Ishikawa (cell line): Measurements from ENCODE around the gene IL21R.

ENCODE experiments used
- CEBPB ChIP-seq: IDR thresholded peaks from 2 replicates; pipeline ENCODE4 v1.6.1; 2012
- CREB1 ChIP-seq: IDR thresholded peaks from 2 replicates; pipeline ENCODE4 v1.6.1; 2012; ENCODE audit warnings: low read depth
- EGR1 ChIP-seq: IDR thresholded peaks from 2 replicates; pipeline ENCODE4 v1.6.1; 2012
- EP300 ChIP-seq: IDR thresholded peaks from 2 replicates; pipeline ENCODE4 v1.6.1; 2012; ENCODE audit warnings: borderline replicate concordance
- FOXM1 ChIP-seq: IDR thresholded peaks from 2 replicates; pipeline ENCODE4 v1.6.1; 2012; ENCODE audit warnings: low read depth, borderline replicate concordance
- MAX ChIP-seq: IDR thresholded peaks from 2 replicates; pipeline ENCODE4 v1.6.1; 2012
- NFIC ChIP-seq: IDR thresholded peaks from 2 replicates; pipeline ENCODE4 v1.6.1; 2012
- RAD21 ChIP-seq: IDR thresholded peaks from 2 replicates; pipeline ENCODE4 v1.6.1; 2012; ENCODE audit warnings: low read depth
- TAF1 ChIP-seq: IDR thresholded peaks from 2 replicates; pipeline ENCODE4 v1.6.1; 2012; ENCODE audit warnings: low read depth, mild to moderate bottlenecking
- TCF12 ChIP-seq: IDR thresholded peaks from 2 replicates; pipeline ENCODE4 v1.6.1; 2012; ENCODE audit warnings: low read depth
- TEAD4 ChIP-seq: IDR thresholded peaks from 2 replicates; pipeline ENCODE4 v1.6.1; 2012
- YY1 ChIP-seq: IDR thresholded peaks from 2 replicates; pipeline ENCODE4 v1.6.1; 2012; ENCODE audit warnings: low read depth
- ZBTB7A ChIP-seq: IDR thresholded peaks from 2 replicates; pipeline ENCODE4 v1.6.1; 2012; ENCODE audit warnings: low read depth
- TF ChIP-seq, protein P1 (sequence below): IDR thresholded peaks from 2 replicates; pipeline ENCODE4 v1.6.1; 2012; ENCODE audit warnings: low read depth, mild to moderate bottlenecking
- TF ChIP-seq, protein P2 (sequence below): IDR thresholded peaks from 2 replicates; pipeline ENCODE4 v1.6.1; 2012

Gene IL21R

DNA sequence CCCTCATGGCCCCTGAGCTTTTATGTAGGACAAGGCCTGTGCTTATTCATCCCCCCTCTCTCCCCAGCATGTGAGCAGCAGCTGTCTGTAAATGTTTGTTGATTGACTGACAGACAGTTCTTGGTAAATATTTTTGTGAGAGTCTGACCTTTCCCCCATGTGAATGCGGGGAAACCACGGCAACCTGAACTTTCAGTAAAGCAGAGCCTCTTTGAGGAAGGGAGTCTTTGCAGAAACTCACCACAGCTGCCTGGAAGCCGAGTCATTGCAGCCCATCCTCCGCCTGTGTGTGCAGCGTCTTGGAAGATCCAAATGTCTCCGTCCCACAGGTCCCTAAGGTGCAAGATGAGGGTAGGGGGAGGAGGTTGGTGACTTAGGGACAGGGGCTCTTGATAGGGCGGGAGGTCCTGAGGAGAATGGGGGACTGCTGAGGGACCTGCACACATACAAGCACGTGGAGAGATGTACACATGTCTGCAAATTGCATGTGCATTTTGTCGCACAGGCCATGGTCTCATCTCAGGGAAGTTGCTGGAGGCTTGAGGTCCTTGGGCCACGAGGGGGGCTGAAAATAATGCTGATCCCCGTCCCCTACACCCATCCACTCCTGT, 23.0 kb upstream of the IL21R start:
- TF ChIP-seq CREB1 (no peak), RAD21 (no peak), CEBPB (no peak), EGR1 (no peak), YY1 (no peak), NFIC (no peak), ZBTB7A (no peak), TEAD4 (no peak), TAF1 (no peak), FOXM1 (no peak), TCF12 (no peak)
- TF ChIP-seq, protein P1, sequence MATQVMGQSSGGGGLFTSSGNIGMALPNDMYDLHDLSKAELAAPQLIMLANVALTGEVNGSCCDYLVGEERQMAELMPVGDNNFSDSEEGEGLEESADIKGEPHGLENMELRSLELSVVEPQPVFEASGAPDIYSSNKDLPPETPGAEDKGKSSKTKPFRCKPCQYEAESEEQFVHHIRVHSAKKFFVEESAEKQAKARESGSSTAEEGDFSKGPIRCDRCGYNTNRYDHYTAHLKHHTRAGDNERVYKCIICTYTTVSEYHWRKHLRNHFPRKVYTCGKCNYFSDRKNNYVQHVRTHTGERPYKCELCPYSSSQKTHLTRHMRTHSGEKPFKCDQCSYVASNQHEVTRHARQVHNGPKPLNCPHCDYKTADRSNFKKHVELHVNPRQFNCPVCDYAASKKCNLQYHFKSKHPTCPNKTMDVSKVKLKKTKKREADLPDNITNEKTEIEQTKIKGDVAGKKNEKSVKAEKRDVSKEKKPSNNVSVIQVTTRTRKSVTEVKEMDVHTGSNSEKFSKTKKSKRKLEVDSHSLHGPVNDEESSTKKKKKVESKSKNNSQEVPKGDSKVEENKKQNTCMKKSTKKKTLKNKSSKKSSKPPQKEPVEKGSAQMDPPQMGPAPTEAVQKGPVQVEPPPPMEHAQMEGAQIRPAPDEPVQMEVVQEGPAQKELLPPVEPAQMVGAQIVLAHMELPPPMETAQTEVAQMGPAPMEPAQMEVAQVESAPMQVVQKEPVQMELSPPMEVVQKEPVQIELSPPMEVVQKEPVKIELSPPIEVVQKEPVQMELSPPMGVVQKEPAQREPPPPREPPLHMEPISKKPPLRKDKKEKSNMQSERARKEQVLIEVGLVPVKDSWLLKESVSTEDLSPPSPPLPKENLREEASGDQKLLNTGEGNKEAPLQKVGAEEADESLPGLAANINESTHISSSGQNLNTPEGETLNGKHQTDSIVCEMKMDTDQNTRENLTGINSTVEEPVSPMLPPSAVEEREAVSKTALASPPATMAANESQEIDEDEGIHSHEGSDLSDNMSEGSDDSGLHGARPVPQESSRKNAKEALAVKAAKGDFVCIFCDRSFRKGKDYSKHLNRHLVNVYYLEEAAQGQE = no peak

- TF ChIP-seq TEAD4 = no peak
- TF ChIP-seq, protein P1 = no peak
- no peak for TF ChIP-seq CREB1
- TF ChIP-seq NFIC = no peak
- TF ChIP-seq, protein P2, sequence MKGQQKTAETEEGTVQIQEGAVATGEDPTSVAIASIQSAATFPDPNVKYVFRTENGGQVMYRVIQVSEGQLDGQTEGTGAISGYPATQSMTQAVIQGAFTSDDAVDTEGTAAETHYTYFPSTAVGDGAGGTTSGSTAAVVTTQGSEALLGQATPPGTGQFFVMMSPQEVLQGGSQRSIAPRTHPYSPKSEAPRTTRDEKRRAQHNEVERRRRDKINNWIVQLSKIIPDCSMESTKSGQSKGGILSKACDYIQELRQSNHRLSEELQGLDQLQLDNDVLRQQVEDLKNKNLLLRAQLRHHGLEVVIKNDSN = no peak
Observed at GRCh38 chr16:27379919-27380318, 22.1 kb upstream of the IL21R start.

DNA sequence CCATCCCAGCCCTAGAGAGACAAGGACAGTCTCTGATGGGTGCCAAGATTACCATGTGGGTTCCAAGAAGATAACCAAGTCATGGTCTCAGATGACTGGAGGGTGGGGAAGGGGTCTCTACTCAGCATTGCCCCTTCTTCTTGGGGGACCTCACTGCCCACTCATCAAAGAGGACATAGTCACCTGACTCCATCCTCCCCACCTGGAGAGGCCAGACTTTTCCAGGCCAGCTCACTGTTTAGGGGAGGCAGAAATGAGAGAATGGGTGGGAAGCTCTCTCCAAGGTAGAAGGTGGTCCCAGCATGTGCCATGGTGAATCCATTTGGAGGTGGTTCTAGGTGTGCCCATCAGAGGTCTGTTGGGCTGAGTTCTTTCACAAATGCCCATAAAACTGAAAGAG, 20.7 kb upstream of the IL21R start:
- TF ChIP-seq FOXM1 (no peak), ZBTB7A (no peak), RAD21 (no peak), TAF1 (no peak), EP300 (no peak), TEAD4 (no peak), NFIC (no peak), EGR1 (no peak), CREB1 (no peak)
- TF ChIP-seq, protein P2 = no peak

- TF ChIP-seq, protein P1 = no peak
- TF ChIP-seq TAF1 = no peak
- TF ChIP-seq EGR1 = no peak
Observed at GRCh38 chr16:27381974-27382855, 19.8 kb upstream of the IL21R start.

- TF ChIP-seq FOXM1 = no peak
- TF ChIP-seq, protein P2 = no peak
- TF ChIP-seq NFIC = no peak
- no peak for TF ChIP-seq TAF1
- TF ChIP-seq RAD21 = no peak
- TF ChIP-seq TCF12 = no peak
- TF ChIP-seq, protein P1 = no peak
- no peak for TF ChIP-seq CREB1
- no peak for TF ChIP-seq EP300
- no peak for TF ChIP-seq YY1
- no peak for TF ChIP-seq ZBTB7A
- no peak for TF ChIP-seq TEAD4
- TF ChIP-seq MAX = no peak
- no peak for TF ChIP-seq CEBPB
- no peak for TF ChIP-seq EGR1
Observed at GRCh38 chr16:27383556-27384243, 18.3 kb upstream of the IL21R start.
